Muscle of arm (tissue), 12 donors: ENCODE measurements around the gene HK3. TPM values are rescaled to one million over a fixed set of nuclear protein-coding genes. Genes with fewer than 3 reads are reported as not detected.
"Not testable (repeated sequence)": the region's sequence is repeated elsewhere in the genome, so short reads cannot be mapped to it uniquely, and the experiment has no call there.

ENCODE experiments used
- DNase-seq: peaks from one replicate; pipeline ENCODE4 v3.0.0-alpha.2; 2013
- polyA plus RNA-seq, 12 donors: library from polyadenylated mRNA; unstranded; fragments of 120-200 nt; gene quantifications; one replicate each; pipeline ENCODE4 v1.2.1, GENCODE V29; 2013; ENCODE audit not compliant: insufficient read length in 12 of 12

The HK3 gene
- polyA plus RNA-seq, 12 donors: 0.24 to 3.9 (median 1.2) TPM; not detected in 2

- no peak for DNase-seq
Measured at GRCh38 chr5:176883700-176884570, 15.2 kb downstream of the HK3 start.

GRCh38 chr5:176882567-176882903 is 16.6 kb downstream of the HK3 start:
- no peak for DNase-seq

GRCh38 chr5:176881816-176882566 is 17.2 kb downstream of the HK3 start:
- DNase-seq: no peak

GRCh38 chr5:176881021-176881749 is 18.0 kb downstream of the HK3 start:
- DNase-seq: no peak

- no peak for DNase-seq
Measured at GRCh38 chr5:176880366-176881020, 18.7 kb downstream of the HK3 start.

GRCh38 chr5:176879663-176880361 is 19.3 kb downstream of the HK3 start:
- DNase-seq: peak; percentile 33

DNA sequence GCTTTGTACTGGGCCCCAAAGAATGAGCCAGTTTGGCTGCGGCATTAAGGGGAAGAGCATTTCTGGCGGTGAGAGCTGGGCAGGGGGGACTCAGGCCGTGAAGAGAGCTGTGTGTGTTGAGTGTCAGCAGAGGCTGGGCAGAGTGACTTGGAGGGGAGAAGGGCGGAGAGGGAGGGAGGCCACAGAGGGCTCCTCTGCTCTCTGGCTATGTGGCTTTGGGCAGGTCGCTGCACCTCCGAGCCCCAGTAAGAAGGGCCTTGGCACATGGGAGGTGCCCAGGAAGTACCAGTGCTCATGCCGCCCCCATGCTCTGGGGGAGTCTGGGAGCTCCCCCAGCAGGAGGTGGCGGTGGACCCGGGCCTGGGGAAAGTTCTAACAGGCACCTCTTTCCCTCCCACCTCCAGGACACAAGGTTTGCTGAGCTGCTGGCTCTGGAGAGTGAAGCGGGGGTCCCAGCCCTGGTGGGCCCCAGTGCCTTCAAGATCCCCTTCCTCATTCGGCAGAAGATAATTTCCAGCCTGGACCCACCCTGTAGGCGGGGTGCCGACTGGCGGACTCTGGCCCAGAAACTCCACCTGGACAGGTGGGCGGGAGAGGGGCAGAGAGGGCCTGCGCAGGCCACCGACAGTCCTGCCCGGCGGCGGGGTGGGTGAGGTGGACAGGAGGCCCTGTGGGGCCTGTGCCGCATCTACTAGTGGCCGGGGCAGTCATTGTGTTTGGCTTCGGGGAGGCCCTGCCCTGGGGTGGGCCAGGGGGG is 20.1 kb downstream of the HK3 start:
- no peak for DNase-seq

- no peak for DNase-seq
Measured at GRCh38 chr5:176878463-176878862, 20.7 kb downstream of the HK3 start.

DNA sequence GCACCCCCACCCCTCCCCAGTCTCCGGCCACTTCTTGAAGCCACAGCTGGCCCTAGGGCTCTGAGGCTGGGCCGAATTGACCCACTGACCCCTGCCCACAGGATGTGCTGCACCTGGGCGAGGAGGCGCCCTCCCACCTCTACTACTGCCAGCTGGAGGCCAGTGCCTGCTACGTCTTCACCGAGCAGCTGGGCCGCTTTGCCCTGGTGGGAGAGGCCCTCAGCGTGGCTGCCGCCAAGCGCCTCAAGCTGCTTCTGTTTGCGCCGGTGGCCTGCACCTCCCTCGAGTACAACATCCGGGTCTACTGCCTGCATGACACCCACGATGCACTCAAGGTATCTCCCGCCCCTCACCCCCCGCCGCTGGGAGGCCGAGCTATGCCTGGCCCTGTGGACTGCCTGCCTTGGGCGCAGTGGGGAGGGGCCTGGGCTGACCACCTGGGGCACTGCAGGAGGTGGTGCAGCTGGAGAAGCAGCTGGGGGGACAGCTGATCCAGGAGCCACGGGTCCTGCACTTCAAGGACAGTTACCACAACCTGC is 21.3 kb downstream of the HK3 start:
- DNase-seq: no peak

GRCh38 chr5:176876506-176877431 is 22.4 kb downstream of the HK3 start:
- DNase-seq: no peak

GRCh38 chr5:176875783-176876505 is 23.2 kb downstream of the HK3 start:
- DNase-seq: no peak

DNA sequence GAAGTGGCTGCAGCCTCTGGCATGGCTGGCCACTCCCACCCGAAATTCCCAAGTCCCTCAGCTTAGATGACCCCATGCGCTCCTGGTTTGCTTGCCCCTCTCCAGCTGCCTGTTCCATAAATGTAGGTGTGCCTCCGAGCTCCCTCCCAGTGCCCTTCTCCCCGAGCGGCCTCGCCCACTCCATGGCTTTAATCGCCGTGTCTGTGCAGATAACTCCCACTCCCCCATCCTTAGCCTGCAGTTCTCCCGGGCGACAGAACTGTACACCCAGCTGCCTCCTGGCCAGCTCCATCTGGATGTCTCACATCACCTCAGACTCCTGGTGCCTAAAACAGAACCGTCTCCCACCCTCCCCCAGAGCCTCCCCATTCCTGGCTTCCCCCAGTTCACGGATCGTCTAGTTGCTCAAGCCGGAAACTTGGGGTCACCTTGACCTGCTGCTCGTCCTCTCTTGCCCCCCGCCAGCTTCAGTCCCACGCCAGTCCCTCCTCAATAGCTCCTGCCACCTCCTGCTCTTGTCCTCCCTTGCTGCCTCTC is 24.1 kb downstream of the HK3 start:
- no peak for DNase-seq

DNA sequence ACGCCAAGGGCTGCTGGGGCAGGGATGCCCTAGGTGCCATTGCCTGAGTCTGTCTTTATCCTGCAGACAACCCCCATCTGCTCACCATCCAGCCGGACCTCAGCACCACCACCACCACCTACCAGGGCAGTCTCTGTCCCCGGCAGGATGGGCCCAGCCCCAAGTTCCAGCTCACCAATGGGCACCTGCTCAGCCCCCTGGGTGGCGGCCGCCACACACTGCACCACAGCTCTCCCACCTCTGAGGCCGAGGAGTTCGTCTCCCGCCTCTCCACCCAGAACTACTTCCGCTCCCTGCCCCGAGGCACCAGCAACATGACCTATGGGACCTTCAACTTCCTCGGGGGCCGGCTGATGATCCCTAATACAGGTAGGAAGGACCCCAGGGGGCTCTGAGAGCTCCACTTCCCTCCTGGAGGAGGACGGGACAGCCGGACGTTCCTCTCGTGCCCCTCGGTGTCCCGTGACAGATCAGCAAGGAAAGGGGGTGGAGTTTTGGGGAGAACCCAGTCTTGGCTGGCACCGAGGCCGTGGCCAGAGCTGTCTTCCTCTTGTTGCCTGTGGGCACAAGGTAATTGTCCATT is 24.9 kb downstream of the HK3 start:
- DNase-seq: no peak

DNA sequence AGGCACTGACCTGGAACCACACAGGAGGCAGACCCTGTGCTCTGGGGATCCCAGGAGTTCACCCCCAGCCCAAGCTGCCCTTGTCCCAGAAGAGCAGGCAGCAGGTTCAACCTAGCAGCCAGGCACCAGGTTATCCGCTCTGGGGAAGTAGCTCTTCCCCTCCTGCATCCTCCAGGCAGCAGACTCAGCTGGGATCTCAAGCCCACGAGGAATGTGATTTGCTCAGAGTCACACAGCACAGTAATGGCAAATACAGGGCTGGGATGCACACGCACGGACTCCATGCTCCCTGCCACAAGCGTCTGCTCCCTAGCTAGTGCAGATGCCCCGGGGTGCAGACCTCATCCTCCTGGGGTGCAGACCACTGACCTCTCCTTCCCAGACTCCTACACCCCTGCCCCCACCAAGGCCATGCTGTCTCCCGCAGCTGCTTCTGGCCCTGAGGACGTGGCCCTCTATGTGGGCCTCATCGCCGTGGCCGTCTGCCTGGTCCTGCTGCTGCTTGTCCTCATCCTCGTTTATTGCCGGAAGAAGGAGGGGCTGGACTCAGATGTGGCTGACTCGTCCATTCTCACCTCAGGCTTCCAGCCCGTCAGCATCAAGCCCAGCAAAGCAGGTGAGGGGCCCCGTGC is 25.5 kb downstream of the HK3 start:
- peak; percentile 45 for DNase-seq

DNA sequence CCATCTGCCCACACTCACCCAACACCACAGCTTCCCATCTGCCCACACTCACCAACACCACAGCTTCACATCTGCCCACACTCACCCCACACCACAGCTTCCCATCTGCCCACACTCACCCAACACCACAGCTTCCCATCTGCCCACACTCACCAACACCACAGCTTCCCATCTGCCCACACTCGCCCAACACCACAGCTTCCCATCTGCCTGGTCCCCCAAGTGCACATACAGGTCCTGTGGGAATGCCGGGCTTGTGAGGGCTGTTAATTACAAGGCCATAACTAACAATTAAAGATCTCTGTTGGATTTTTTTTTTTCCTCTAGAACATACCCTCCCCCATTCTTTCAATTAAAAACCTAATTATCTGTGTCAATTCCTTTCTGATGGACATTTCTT is 26.1 kb downstream of the HK3 start:
- DNase-seq: not testable (repeated sequence)

DNA sequence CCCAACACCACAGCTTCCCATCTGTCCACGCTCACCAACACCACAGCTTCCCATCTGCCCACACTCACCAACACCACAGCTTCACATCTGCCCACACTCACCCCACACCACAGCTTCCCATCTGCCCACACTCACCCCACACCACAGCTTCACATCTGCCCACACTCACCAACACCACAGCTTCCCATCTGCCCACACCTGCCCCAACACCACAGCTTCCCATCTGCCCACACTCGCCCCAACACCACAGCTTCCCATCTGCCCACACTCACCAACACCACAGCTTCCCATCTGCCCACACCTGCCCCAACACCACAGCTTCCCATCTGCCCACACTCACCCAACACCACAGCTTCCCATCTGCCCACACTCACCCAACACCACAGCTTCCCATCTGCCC is 26.6 kb downstream of the HK3 start:
- not testable (repeated sequence) for DNase-seq

DNA sequence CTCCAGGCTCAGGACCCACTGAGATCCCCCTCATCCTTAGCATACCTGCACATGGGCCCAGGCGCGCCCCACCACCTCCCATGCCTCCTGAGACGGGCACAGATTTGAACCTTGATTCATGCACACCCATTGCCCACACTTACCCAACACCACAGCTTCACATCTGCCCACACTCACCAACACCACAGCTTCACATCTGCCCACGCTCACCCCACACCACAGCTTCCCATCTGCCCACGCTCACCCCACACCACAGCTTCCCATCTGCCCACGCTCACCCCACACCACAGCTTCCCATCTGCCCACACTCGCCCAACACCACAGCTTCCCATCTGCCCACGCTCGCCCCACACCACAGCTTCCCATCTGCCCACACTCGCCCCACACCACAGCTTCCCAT is 28.5 kb downstream of the HK3 start:
- DNase-seq: not testable (repeated sequence)
